NCI-H1105 (cell line): ENCODE measurements around the gene GNB1L.
A peak's percentile ranks its signal among the peaks of the same experiment; 100 is the strongest.

ENCODE experiments used
- DNase-seq: peaks from one replicate; lab custom pipeline; 2025; lab: John Stamatoyannopoulos, UW

The GNB1L gene

GRCh38 chr22:19875531-19876313 lies 21.0 kb upstream of the GNB1L start:
- DNase-seq, result no peak

- DNase-seq, result no peak
Observed at GRCh38 chr22:19875061-19875530, 20.4 kb upstream of the GNB1L start.

- DNase-seq, result peak; percentile 49
Observed at GRCh38 chr22:19874307-19875060, 19.8 kb upstream of the GNB1L start.

- DNase-seq, result no peak
Observed at GRCh38 chr22:19873960-19874306, 19.3 kb upstream of the GNB1L start.

GRCh38 chr22:19873138-19873959 lies 18.7 kb upstream of the GNB1L start:
- no peak for DNase-seq

GRCh38 chr22:19872779-19873137 lies 18.1 kb upstream of the GNB1L start:
- DNase-seq, result peak; percentile 79

GRCh38 chr22:19871845-19872778 lies 17.4 kb upstream of the GNB1L start:
- DNase-seq, result no peak

GRCh38 chr22:19871023-19871844 lies 16.6 kb upstream of the GNB1L start:
- no peak for DNase-seq

- DNase-seq, result no peak
Observed at GRCh38 chr22:19870153-19871022, 15.7 kb upstream of the GNB1L start.

- no peak for DNase-seq
Observed at GRCh38 chr22:19869497-19870152, 15.0 kb upstream of the GNB1L start.

GRCh38 chr22:19868773-19869471 lies 14.2 kb upstream of the GNB1L start:
- DNase-seq, result no peak

- no peak for DNase-seq
Observed at GRCh38 chr22:19868333-19868732, 13.7 kb upstream of the GNB1L start.

GRCh38 chr22:19867617-19868016 lies 12.9 kb upstream of the GNB1L start:
- no peak for DNase-seq

- no peak for DNase-seq
Observed at GRCh38 chr22:19866665-19867009, 12.0 kb upstream of the GNB1L start.

- no peak for DNase-seq
Observed at GRCh38 chr22:19865141-19865829, 10.6 kb upstream of the GNB1L start.

GRCh38 chr22:19864538-19865106 lies 9.9 kb upstream of the GNB1L start:
- no peak for DNase-seq

GRCh38 chr22:19863571-19863970 lies 8.9 kb upstream of the GNB1L start:
- DNase-seq, result no peak
